Measurements from ENCODE around the gene AGBL4. TPM values are rescaled to one million over a fixed set of nuclear protein-coding genes. Genes with fewer than 3 reads are reported as not detected.

AGBL4 gene
- total and polyA plus RNA-seq, 7 donors, result 0.01 to 0.05 TPM; not detected in 5

DNA sequence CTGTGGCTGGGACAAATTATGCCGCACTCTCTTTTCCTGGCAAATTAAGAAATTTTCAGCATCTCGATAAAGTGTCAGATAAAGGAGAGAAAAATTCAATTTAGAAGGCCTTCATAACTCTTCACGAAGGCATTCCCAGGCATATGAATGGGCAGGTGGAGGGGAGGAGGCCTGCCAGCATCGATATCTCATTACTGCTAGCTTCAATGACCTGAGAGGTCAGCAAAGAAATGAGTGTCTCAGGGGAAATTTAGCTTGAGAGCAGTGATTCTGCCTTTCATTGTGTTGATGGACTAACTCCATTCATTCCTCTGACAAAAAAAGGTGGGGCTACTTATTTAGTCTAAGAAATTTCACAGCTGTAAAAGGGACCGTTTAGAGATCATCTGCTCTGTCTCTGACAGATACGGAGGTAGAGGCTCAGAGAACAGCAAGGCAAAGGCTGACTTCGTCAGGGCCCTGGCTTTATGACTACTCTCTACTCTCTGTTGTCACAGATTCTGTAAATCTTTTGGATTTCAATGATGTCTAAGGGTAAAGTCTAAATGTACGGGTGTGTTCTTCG is 1035.0 kb downstream of the AGBL4 start:
- ATAC-seq (no peak), DNase-seq (no peak)
- Histone ChIP-seq H3K36me3 (ENCODE audit: insufficient read depth in 1 of 2, low read depth in 1 of 2) (no peaks in the 10 kb centered on the region), H3K27me3 (ENCODE audit: insufficient read depth in 3 of 3, low read length in 2 of 3) (no peaks in the 10 kb centered on the region), H3K9me3 (no peaks in the 10 kb centered on the region), H3K4me1 (no peaks in the 10 kb centered on the region), H3K27ac (no peak overlapping the region), H3K4me3 (no peak overlapping the region)
- intact Hi-C loops (cut with DNase I), result no loop called here
- TF ChIP-seq CTCF (IDR thresholded peaks at IDR 0.05), result no peak
- WGBS, 3 donors, result 71 to 74% (median 71%) methylated on average over 9 of the region's 9 CpGs

- WGBS, 3 donors, result 79 to 94% (median 94%) methylated on average over 1 of the region's 1 CpG
- no peaks in the 10 kb centered on the region for H3K9me3 ChIP-seq
- no peak for TF ChIP-seq CTCF (IDR thresholded peaks at IDR 0.05)
- no peaks in the 10 kb centered on the region for H3K4me1 ChIP-seq
- ATAC-seq (no peak), DNase-seq (no peak)
- intact Hi-C loops (cut with DNase I), result no loop called here
- no peak overlapping the region for H3K27ac ChIP-seq
- H3K36me3 ChIP-seq (ENCODE audit: insufficient read depth in 1 of 2, low read depth in 1 of 2), result no peaks in the 10 kb centered on the region
- no peak overlapping the region for H3K4me3 ChIP-seq
- no peaks in the 10 kb centered on the region for H3K27me3 ChIP-seq (ENCODE audit: insufficient read depth in 3 of 3, low read length in 2 of 3)
Observed at GRCh38 chr1:48979940-48980339, 1043.8 kb downstream of the AGBL4 start.

GRCh38 chr1:48978413-48978812 is 1045.3 kb downstream of the AGBL4 start:
- no peaks in the 10 kb centered on the region for H3K27me3 ChIP-seq (ENCODE audit: insufficient read depth in 3 of 3, low read length in 2 of 3)
- H3K36me3 ChIP-seq (ENCODE audit: insufficient read depth in 1 of 2, low read depth in 1 of 2), result no peaks in the 10 kb centered on the region
- 46 to 54% (median 47%) methylated on average over 2 of the region's 2 CpGs for WGBS, 3 donors
- no peak for TF ChIP-seq CTCF (IDR thresholded peaks at IDR 0.05)
- H3K9me3 ChIP-seq, result no peaks in the 10 kb centered on the region
- H3K27ac ChIP-seq, result no peak overlapping the region
- no peaks in the 10 kb centered on the region for H3K4me1 ChIP-seq
- intact Hi-C loops (cut with DNase I), result no loop called here
- no peak overlapping the region for H3K4me3 ChIP-seq
- ATAC-seq (no peak), DNase-seq (no peak)

DNA sequence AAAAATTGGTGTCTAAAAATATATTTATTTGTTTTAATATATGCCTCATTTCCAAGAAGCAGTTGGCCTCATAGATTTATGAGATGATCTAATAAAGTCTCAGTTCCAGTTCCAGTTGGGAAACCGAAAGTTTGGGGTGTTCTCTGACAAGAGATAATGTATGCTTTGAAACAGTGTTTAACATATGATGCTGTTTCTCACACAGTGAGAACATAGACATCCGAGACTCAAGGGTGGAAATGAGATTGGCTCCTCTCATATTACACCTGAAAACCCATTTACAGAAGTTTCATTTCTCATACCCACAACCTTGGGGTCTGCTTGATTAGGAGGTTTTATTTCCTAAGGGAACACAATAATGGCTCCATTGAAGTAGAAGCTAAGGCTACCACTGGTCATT is 1046.5 kb downstream of the AGBL4 start:
- intact Hi-C loops (cut with DNase I), result no loop called here
- Histone ChIP-seq H3K36me3 (ENCODE audit: insufficient read depth in 1 of 2, low read depth in 1 of 2) (no peaks in the 10 kb centered on the region), H3K4me1 (no peaks in the 10 kb centered on the region), H3K9me3 (no peaks in the 10 kb centered on the region), H3K27ac (no peak overlapping the region), H3K27me3 (ENCODE audit: insufficient read depth in 3 of 3, low read length in 2 of 3) (no peaks in the 10 kb centered on the region), H3K4me3 (no peak overlapping the region)
- no peak for TF ChIP-seq CTCF (IDR thresholded peaks at IDR 0.05)
- ATAC-seq (no peak), DNase-seq (no peak)
- 57 to 73% (median 66%) methylated on average over 2 of the region's 2 CpGs for WGBS, 3 donors

DNA sequence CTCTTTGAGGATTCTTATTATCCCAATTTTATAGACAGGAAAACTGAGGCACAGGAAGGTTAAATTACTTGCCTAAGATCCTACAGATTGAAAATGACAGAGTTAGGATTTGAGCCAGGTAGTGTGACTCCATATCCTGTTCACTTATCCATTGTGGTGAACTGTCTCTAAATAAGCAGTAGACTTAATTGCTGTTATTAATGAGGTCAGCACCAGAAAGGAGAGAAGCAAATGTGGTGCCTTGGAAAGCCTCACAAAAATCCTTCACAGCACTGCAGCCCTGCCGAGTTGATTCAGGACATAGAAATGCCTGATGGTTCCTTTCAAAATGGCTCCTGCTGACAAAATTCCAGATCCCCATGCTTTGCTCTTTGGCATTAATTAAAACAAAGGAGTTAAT is 1053.8 kb downstream of the AGBL4 start:
- no peak overlapping the region for H3K27ac ChIP-seq
- no peak for TF ChIP-seq CTCF (IDR thresholded peaks at IDR 0.05)
- no peaks in the 10 kb centered on the region for H3K9me3 ChIP-seq
- H3K4me1 ChIP-seq, result no peaks in the 10 kb centered on the region
- H3K36me3 ChIP-seq (ENCODE audit: insufficient read depth in 1 of 2, low read depth in 1 of 2), result no peaks in the 10 kb centered on the region
- intact Hi-C loops (cut with DNase I), result no loop called here
- H3K27me3 ChIP-seq (ENCODE audit: insufficient read depth in 3 of 3, low read length in 2 of 3), result peaks cover 0 to 2% (median 0%) of the 10 kb centered on the region in 3 donors
- ATAC-seq (no peak), DNase-seq (no peak)
- WGBS, 3 donors, result 22 to 29% (median 24%) methylated on average over 1 of the region's 1 CpG
- no peak overlapping the region for H3K4me3 ChIP-seq

Measured in psoas muscle (tissue), 8 donors.